Pancreas (tissue), 10 donors: ENCODE results near the gene POLR3E. TPM values are rescaled to one million over a fixed set of nuclear protein-coding genes. Genes with fewer than 3 reads are reported as not detected.

Experiments
- ATAC-seq, 4 donors: fragments of 200-7000 bp; cut with Tn5 transposase; one replicate each; pipeline versions ENCODE4 v1.8.0 to v1.9.1; 2020; ENCODE audit warnings: mild to moderate bottlenecking in 4 of 4, moderate library complexity in 4 of 4
- DNase-seq, 6 donors: peaks; one replicate each; pipeline ENCODE4 v3.0.0-alpha.2; 2020
- FAIRE-seq: peaks from 2 replicates; lab custom pipeline; 2012; peaks lifted over from hg19 to GRCh38; lab: Jason Lieb, UNC
- H3K27ac ChIP-seq, 4 donors: fragments of 200-600 bp; sonication (generic); 1 replicate in 3 of 4; 2 replicates in 1 of 4; pipeline versions ENCODE4 v1.5.0 to v1.8.0; 2020
- H3K27me3 ChIP-seq, 4 donors: fragments of 200-600 bp; one replicate each; pipeline ENCODE4 v1.8.0; 2021
- H3K36me3 ChIP-seq, 3 donors: fragments of 200-600 bp; sonication (generic) in 1 of 3; one replicate each; pipeline versions ENCODE4 v1.5.0 to v1.8.0; 2020 to 2021
- H3K4me1 ChIP-seq, 3 donors: fragments of 200-600 bp; one replicate each; pipeline ENCODE4 v1.8.0; 2021
- H3K4me3 ChIP-seq, 4 donors: fragments of 200-600 bp; sonication (generic) in 2 of 4; one replicate each; pipeline versions ENCODE4 v1.5.0 to v1.8.0; 2020 to 2021
- H3K9me3 ChIP-seq, 4 donors: fragments of 200-600 bp; one replicate each; pipeline ENCODE4 v1.8.0; 2021
- WGBS, 2 donors: extraction: QIAGEN DNeasy Blood & Tissue Kit; methylation state at CpG; one replicate each; pipeline ENCODE4 v1.1.7; 2013; 5-methylcytosine and 5-hydroxymethylcytosine counted together
- intact Hi-C, 3 donors: fragments of 100-400 bp; cut with DNase I; formaldehyde crosslinking; loops; one replicate each; pipeline versions ENCODE4 v1.11.1 to v1.14.2; 2022
- polyA plus RNA-seq, 2 donors: library from polyadenylated mRNA; stranded (reverse); fragments of 200-250 nt; gene quantifications; one replicate each; pipeline ENCODE4 v1.2.3, GENCODE V29; 2013
- total RNA-seq, 6 donors: library from RNA; stranded (reverse); fragmentation: NEBNext Ultra II Directional in 4 of 6; extraction: Animal tissue kit (Norgen Biotek cat#: 25700) in 4 of 6; gene quantifications; one replicate each; pipeline versions ENCODE4 v1.2.1 to v1.2.4, GENCODE V29; 2021 to 2023
- TF ChIP-seq, protein P1 (sequence below), 4 donors: fragments of 200-600 bp; sonication (generic) in 3 of 4; IDR thresholded peaks; one replicate each; pipeline versions ENCODE4 v1.5.0 to v1.8.0; 2021; ENCODE audit warnings: antibody characterized with exemption in 4 of 4
- donor health status: healthy with polysubstance abuse.
- donor health status: DM: no; HTN: no; CAD: no; lungs with moderate emphysema.
- donor health status: DM: no; HTN: no; CAD: no.
- donor health status: control.
- donor health status: control.
- donor health status: Bipolar disorder and iron deficiency.
- donor health status: DM: yes; HTN: yes; CAD: no.
- donor health status: DM: no; HTN: no; CAD: no.
- donor health status: DM: no; HTN: no; CAD: no.
- donor health status: DM: yes; HTN: yes; CAD: no.

The POLR3E gene
- total and polyA plus RNA-seq, 8 donors: 26.3 to 38.3 (median 30.5) TPM

DNA sequence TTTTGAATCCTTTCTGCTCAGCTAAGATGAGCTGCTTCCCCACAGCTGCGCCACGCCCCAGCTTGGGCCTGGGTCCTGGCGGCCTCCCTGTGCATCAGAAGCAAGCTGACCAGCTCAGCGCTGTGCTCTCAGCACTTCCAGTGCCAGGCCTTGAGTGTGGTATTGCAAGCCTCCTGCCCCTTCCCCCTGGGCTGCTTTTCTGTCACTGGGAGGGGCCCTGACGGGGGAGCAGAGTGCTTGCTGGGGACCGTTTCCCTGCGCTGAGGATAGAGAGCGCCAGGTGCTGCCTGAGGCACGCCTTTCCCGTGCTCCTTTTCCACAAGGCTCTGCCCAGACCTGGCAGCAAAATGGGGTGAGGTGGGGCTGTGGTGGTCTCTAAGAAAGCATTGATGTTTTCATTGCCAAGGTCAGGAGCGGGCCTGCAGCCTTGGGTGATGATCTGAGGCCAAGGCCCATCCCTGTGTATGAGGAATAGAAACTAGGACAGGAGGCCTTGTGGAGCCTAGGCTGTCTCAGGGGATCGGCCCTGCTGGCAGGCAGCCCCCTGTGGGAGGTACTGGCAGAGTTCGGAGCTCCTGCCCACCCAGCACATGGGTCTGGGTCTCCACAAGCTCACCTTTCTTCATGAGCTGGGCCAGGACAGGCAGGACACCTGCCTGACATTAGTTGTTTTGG, 29.7 kb downstream of the POLR3E start:
- no peak for DNase-seq
- Histone ChIP-seq H3K9me3 (no peaks in the 10 kb centered on the region), H3K4me3 (no peak overlapping the region), H3K36me3 (peaks cover 0 to 52% (median 35%) of the 10 kb centered on the region in 3 donors), H3K27ac (no peak overlapping the region), H3K27me3 (no peaks in the 10 kb centered on the region), H3K4me1 (no peaks in the 10 kb centered on the region)
- WGBS, 2 donors: 88 to 92% methylated on average over 13 of the region's 13 CpGs
- FAIRE-seq: no peak
- no peak for ATAC-seq
- TF ChIP-seq, protein P1, sequence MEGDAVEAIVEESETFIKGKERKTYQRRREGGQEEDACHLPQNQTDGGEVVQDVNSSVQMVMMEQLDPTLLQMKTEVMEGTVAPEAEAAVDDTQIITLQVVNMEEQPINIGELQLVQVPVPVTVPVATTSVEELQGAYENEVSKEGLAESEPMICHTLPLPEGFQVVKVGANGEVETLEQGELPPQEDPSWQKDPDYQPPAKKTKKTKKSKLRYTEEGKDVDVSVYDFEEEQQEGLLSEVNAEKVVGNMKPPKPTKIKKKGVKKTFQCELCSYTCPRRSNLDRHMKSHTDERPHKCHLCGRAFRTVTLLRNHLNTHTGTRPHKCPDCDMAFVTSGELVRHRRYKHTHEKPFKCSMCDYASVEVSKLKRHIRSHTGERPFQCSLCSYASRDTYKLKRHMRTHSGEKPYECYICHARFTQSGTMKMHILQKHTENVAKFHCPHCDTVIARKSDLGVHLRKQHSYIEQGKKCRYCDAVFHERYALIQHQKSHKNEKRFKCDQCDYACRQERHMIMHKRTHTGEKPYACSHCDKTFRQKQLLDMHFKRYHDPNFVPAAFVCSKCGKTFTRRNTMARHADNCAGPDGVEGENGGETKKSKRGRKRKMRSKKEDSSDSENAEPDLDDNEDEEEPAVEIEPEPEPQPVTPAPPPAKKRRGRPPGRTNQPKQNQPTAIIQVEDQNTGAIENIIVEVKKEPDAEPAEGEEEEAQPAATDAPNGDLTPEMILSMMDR (IDR thresholded peaks at IDR 0.05): no peak
- intact Hi-C loops: no loop called here

DNA sequence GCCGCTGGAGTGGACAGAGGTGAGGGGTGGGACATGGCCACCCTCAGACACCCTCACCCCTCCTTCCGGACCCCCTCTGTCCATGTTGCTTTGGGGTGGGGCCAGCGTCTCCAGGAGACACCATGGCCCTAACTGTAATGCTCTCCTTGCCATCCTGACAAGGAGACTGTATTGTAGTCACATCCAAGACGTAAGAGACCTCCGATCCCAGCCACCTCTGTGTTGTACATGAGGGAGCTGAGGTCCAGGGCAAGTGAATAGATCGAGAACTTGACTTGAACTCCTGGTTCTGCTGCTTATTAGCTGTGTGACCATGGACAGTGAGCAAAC, 30.2 kb downstream of the POLR3E start:
- no peaks in the 10 kb centered on the region for H3K9me3 ChIP-seq
- H3K36me3 ChIP-seq: peaks cover 0 to 55% (median 32%) of the 10 kb centered on the region in 3 donors
- intact Hi-C loops: no loop called here
- FAIRE-seq (no peak), ATAC-seq (no peak), DNase-seq (no peak)
- TF ChIP-seq, protein P1 (IDR thresholded peaks at IDR 0.05): no peak
- WGBS, 2 donors: 91 to 96% methylated on average over 6 of the region's 6 CpGs
- no peaks in the 10 kb centered on the region for H3K27me3 ChIP-seq
- no peaks in the 10 kb centered on the region for H3K4me1 ChIP-seq
- no peak overlapping the region for H3K27ac ChIP-seq
- H3K4me3 ChIP-seq: no peak overlapping the region

DNA sequence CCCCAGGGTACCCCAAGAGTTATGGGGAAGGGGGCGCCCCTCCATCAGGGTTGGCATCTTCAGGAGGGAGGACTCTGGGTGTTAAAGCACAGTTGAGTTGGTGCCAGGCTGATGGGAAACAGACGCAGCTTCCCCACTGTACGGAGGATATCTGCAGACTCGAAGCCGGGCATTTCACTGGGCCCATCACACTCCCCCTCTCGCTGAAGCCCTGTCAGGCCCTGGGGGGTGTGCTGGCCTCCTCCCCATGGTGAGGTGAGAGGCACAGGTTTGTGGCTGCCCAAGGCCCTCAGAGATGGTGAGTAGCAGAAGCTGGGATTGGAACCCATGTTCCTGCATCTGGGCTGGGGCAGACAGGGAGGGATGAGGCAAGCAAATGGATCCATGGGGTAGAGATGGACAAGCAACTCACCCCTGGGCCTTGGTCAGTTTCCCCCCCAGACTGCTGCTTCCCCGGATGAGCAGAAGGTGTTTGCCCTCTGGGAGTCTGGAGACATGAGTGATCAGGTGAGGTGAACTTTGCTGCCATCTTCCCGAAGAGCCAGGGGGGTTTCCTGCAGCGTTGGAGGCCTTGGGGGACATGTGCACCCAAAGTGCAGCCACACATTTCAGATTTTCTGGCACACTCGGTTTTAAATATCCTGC, 31.0 kb downstream of the POLR3E start:
- no peaks in the 10 kb centered on the region for H3K4me1 ChIP-seq
- 86 to 87% methylated on average over 10 of the region's 10 CpGs for WGBS, 2 donors
- intact Hi-C loops: no loop called here
- no peak overlapping the region for H3K4me3 ChIP-seq
- DNase-seq: no peak
- no peaks in the 10 kb centered on the region for H3K9me3 ChIP-seq
- no peak for FAIRE-seq
- H3K36me3 ChIP-seq: peaks cover 0 to 56% (median 32%) of the 10 kb centered on the region in 3 donors
- H3K27ac ChIP-seq: no peak overlapping the region
- TF ChIP-seq, protein P1 (IDR thresholded peaks at IDR 0.05): no peak
- H3K27me3 ChIP-seq: no peaks in the 10 kb centered on the region
- ATAC-seq: no peak

DNA sequence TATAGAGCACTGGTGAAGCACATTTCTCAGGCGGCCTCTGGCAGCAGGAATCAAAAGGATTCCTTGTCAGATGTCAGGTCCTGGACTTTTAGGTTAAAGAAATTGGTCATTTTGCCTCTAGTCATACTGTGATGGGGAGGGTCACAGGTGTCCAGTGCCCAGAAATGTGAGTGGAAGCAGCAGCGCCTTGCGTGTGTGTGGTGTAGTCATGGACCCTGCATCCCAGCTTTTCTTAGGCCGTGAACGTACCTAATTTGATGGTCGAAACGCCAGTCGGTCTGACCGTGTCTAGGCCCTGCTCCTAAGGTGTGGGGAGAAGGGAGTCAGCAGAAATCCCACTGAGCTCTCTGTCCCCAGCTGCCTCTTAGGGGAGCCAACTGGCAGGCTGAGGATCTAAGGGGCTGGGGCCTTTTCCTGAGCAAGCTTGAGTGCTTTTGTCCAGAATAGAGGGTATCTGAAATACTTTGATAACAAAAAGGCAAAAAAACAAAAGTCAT, 32.0 kb downstream of the POLR3E start:
- no peaks in the 10 kb centered on the region for H3K9me3 ChIP-seq
- no peak overlapping the region for H3K4me3 ChIP-seq
- TF ChIP-seq, protein P1 (IDR thresholded peaks at IDR 0.05): no peak
- no peak for DNase-seq
- intact Hi-C loops: no loop called here
- no peak for ATAC-seq
- FAIRE-seq: no peak
- no peaks in the 10 kb centered on the region for H3K4me1 ChIP-seq
- H3K36me3 ChIP-seq: peaks cover 0 to 66% (median 28%) of the 10 kb centered on the region in 3 donors
- no peak overlapping the region for H3K27ac ChIP-seq
- no peaks in the 10 kb centered on the region for H3K27me3 ChIP-seq
- 95 to 96% methylated on average over 9 of the region's 9 CpGs for WGBS, 2 donors

DNA sequence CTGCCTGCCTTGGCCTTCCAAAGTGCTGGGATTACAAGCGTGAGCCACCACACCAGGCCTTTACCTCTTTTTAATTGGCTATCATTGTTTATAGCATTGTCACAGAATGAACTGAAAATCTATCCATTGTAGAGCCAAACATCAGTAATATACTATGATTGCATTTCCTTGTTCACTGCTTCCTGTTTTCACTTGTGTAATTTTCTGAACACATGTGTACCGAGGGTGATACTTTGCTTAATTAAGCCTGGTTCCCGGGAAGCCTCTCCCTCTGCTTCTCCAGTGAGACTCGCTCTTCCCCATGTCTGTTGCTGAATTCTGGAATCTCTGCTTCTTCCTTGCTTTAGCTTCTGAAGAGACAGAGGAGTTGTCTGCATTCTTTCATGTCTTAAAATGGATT, 33.1 kb downstream of the POLR3E start:
- Histone ChIP-seq H3K36me3 (peaks cover 0 to 62% (median 25%) of the 10 kb centered on the region in 3 donors), H3K9me3 (no peaks in the 10 kb centered on the region), H3K4me1 (no peaks in the 10 kb centered on the region), H3K27me3 (no peaks in the 10 kb centered on the region), H3K4me3 (no peak overlapping the region), H3K27ac (no peak overlapping the region)
- FAIRE-seq (no peak), DNase-seq (no peak), ATAC-seq (no peak)
- TF ChIP-seq, protein P1 (IDR thresholded peaks at IDR 0.05): no peak
- intact Hi-C loops: no loop called here
- 78% methylated on average over 4 of the region's 4 CpGs for WGBS, 2 donors
